Epidermal melanocyte (primary cell): Measurements from ENCODE around the gene IGFL1.
"Not testable (repeated sequence)": the region's sequence is repeated elsewhere in the genome, so short reads cannot be mapped to it uniquely, and the experiment has no call there.

ENCODE experiments used
- DNase-seq: peaks from one replicate; pipeline ENCODE4 v3.0.0; 2011; ENCODE audit warnings: low spot score; ENCODE audit not compliant: insufficient read length

Gene IGFL1

DNA sequence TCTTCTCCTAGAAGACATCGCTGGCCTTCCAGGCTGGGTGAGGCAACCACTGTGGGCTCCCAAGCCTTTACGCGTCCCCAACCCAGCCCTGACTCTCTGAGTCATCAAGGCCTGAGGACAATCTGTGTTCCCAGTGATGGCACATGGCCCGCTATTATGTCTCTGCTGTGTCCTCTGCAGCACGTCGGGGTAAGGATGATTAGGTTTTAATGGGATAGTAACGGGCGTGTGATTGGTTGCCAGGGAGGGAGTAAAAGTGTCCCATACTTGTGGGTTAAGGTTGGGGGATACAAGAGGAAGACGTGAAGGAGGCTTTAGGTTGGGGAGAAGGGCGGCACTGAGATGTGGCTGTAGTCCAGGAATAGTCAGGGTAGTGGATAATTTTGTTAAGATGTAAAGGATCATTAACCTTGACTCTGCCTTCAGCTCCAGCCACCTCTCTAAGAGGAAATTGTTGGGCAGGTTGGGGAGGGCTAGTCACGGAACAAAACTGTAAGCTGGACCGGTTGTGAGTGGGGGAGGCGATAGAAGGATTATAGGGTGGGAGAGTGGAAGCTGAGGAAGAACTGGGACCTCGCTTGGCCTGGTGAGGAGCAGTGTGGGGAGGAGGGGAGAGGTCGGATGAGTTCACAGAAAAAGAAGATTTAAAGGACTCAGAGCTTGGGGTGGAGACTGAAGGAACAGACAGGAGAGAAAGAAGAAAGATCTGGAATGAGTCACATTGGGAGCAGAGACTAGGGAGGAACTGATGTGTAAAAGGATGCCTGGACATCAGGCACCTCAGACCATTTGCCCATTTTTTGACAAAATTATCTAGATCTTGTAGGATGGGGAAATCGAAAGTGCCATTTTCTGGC, 27.9 kb upstream of the IGFL1 start:
- no peak for DNase-seq

DNA sequence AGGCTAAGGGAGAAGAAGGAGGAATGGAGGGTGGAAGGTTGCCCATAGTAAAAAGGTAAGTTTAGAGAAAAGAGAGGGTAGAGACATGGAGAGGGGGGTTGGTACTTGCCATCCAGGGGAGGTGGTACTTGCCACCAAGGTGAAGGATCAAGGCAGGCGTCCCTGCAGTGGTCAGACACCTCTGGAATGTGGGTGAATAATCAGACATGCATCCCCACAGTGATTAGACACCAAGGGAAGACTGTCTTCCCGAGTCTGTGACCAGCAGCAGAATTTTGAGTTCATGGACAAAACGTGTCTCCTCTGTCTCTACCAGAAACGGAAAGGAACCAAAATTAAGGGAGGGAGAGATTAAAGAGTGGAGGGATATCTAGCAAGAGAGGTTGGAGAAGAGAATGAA, 27.1 kb upstream of the IGFL1 start:
- DNase-seq: no peak

DNA sequence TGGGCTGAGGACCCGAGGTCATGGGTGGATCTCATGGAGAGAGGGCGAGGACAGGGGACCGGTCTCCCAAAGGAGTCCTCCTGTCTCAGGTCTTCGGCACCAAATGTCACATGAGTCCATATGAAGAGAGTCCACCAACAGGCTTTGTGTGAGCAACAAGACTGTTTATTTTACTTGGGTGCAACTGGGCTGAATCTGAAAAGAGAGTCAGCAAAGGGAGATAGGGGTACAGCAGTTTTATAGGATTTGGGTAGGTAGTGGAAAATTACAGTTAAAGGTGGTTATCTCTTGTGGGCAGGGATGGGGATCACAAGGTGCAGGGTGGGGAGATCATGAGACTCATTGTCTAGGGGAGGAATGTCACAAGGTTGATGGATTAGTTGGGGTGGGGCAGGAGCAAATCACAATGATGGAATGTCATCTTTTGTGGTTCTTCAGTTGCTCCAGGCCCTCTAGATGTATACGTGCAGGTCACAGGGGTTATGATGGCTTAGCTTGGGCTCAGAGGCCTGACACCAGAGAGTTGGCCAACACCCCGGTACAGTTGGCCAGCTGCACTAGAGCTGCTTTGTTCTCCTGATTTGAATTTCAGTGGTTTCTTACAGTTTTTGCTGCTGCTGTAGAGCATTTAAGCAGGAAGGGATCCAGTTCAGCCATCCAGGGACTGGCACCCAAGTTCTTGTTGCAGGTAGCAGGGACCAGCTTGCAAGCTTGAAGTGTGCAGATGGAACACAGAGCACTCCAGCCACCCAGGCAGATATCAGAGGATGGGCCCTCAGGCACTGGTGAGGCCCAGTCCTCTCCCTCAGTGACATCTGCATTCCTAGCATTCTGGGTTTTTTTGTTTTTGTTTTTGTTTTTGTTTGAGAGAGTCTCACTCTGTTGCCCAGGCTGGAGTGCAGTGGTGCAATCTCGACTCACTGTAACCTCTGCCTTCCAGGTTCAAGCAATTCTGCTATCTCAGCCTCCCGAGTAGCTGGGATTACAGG, 26.4 kb upstream of the IGFL1 start:
- DNase-seq: no peak

DNA sequence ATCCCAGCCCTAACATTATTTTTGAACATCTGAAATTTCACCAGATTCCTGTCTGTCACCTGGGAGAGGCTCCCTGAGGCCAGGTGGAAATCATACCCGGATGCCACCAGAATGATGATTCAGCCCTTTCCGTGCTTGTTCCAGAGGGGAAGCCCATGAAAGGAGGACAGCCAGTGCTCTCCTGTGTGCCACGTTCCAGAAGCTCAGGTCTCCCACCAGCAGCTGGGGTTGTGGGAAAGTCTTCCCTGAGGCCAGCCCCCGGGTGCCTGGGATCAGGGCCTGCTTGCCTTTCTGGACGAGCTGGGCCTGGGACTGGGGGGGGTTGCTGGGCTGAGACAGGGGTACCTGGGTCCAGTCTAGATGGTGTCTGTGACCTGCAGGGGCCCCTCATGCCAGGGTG, 25.5 kb upstream of the IGFL1 start:
- no peak for DNase-seq

DNA sequence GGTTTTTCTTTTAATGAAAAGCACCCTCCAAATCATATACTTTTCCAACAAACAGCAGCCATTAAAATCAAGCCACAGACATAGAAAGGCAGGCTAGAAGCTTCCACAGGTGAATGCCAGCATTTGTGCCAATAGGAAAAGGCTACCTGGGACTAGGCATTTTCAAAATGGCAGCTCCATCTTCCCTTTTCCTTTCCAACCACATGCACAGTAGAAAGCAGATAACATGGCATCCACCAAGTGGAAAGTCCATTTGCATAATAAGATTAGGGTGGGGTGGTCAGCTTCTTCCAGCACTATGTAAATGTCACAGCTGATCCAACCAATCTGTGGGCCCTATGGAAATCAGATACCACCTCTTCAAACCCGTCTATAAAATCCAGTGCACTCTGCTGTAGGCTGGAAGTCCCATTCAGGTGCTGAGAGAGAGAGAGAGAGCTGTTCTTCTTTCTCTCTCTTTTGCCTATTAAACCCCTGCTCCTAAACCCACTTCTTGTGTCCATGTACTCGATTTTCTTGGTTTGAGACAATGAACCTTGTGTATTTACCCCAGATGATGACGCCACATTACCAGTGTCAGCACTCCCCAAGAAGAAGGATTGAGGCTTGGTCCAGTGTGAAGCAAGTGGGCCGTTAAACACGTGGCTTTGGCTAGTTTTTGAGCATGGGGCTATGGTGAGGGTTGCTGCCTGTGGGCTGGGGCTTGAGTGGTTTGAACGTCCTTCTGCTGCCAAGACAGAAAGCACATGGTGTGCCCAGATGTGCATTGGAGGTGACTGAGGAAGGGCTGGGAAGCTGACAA, 24.2 kb upstream of the IGFL1 start:
- DNase-seq: no peak

DNA sequence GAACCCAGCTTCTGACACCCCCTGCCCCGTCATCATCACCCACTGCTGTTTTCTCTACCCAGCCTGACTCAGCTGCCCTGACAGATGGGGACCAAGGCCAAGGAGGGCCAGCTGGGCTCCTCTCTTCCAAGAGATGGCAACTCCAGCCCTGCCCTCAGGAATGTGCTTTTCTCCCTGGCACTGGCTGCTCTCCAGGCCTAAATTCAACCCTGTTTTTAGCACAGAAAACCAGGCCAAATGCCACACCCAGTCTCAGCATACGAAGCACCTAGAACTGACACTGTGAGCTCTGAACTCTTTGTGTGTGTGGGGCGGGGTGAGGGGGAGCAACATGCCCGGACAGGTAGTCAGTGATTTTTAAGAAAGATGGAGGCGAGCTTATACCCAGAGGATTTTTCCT, 23.4 kb upstream of the IGFL1 start:
- no peak for DNase-seq

DNA sequence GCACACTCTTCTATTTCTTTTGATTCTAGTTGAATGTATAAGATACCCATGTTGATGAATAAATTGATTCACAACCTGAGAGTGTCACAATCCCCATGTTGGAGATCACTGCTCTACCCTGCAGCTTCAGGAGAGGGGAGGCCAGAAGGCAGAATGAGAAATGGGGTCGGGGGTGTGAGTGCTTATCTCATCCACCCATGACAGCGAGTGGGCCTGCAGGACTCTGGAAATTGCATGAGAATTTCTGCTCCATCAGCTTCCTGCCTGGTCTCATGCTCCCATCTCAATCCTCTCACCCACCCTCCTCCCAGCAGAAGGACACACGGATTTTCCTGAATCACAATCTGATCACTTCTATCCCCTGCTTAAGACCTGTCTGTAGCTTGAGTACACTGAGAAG, 22.9 kb upstream of the IGFL1 start:
- DNase-seq: no peak

DNA sequence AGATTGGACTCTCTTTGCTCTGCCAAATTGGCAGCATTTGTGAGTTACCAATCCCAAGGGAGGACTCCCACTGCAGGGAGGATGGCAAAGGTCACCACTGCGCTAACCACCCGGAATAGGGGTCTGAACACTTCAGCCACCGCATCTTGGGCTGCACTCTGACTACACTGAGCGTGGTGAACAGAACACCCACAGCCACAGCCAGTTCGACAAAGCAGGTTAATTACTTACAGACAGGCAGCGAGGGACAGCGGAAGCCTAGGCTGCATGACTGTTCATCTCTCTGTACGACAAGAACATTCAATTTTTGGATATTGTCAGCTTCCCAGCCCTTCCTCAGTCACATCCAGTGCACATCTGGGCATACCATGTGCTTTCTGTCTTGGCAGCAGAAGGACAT, 21.7 kb upstream of the IGFL1 start:
- DNase-seq: not testable (repeated sequence)

DNA sequence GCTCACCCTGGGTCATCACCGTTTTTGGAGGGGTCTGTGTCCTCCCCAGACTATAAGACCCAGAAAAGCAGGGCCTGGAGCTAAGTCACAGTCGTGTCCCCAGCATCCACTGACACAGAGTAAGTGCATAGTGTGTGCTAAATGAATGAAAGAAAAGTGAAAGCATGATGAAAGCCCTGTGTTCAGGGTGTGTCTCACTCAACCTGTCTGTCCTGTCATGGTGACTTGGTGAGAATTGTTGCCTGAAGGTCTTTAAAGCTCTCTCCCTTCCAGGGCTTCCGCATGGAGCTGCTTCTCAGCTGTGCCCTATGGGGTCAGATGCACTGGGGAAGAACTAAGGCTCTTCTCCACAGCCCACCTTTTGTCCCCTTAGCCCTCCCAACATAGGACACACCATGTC, 20.5 kb upstream of the IGFL1 start:
- DNase-seq: no peak

DNA sequence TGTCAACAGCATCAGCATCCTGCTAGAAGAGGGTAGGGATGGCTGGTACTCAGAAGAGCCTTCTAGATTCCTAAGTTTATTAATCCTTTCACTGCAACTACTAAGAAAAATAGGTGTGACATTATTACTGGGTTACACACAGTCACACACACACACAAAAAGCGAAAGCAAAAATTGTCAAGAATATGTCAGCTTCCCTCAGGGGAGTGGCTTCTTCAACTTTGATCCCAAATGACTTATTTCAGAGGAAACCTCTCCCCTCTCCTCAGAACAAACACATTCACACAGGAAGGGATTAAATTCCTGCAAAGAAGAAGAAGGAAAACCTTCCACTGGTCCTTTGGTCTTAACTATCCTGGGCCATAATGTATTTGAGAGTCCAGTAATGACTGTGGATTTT, 20.1 kb upstream of the IGFL1 start:
- no peak for DNase-seq

DNA sequence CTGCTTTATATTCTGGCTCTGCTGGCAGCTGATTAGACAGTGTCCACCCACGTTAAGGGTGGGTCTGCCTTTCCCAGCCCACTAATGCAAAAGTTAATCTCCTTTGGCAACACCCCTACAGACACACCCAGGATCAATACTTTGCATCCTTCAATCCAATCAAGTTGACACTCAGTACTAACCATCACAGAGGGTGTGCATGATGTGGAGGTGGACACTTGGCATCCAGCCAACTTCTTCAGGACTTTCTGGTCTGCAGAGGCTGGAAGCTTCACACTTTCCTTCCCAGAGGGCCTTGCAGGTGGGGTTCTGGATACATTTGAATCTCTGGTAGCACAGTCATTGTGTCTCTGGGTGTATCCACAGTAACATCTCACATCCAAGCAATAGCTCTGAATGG, 18.9 kb upstream of the IGFL1 start:
- no peak for DNase-seq

DNA sequence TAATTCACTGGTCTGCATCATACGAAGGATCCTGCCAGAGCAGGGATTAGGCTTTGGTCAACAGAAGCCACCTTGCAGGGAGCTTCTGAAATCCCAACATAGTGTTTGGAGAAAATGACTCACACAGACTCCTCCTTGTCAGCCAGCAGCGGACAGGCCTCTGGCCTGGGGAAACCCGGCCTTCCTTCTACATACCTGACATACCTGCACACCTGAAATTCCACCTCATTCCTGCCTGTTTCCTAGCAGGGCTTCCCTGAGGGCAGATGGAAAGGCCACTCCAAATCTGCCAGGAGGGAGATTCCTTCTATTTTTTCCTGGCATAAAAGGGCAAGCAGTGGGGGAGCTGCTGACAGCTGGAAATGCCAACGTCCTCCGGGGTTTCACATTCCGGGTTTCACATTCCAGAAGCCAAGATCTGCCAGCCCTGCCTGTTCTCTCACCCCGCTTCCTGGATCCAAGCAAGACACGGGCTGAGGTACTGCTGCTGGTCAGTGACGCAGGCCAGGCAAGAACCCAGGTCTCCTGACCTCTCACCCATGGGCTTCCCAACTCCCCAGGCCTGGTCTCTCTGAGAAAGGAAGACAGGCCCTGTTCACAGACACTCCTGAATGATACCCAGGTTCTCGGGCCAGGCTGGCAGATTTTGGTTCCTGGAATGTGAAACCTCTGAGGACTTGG, 18.2 kb upstream of the IGFL1 start:
- no peak for DNase-seq

DNA sequence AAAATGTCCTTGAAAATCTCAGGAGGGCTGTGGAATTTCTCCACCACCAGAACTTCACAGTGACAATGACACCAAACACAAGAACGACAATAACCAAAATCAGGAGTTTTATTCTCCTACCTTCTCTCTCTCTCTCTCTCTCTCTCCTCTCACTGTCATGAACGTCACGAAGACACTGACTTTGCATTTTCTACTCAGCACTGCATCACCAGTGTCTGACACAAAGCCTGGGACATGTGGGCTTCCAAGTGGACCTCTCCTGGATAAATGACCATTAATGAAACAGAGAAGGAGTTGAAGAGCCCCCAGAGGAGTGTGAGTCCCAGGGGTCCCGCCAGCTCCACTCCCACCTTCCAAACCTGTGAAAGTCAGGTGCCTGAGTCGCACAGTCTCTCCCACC, 16.9 kb upstream of the IGFL1 start:
- DNase-seq: not testable (repeated sequence)

DNA sequence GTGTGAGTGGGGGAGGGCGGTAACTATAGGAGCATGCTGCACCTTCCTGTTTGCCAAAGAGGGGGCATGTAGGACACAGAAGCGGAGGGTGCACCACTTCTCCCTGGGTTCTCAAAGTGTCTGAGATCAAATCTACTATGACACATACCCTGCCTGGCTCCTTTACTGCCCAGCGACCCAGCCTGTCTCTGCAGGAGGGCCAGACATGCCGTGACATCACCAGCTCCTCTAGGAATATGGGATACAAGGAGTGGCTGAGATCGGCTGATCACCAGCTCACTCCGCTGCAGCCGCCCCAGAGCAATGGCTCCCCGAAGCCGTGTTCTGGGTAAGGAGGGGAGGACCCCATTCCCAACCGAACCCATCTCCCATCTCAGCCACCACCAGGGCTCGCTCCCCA, 16.4 kb upstream of the IGFL1 start:
- no peak for DNase-seq

DNA sequence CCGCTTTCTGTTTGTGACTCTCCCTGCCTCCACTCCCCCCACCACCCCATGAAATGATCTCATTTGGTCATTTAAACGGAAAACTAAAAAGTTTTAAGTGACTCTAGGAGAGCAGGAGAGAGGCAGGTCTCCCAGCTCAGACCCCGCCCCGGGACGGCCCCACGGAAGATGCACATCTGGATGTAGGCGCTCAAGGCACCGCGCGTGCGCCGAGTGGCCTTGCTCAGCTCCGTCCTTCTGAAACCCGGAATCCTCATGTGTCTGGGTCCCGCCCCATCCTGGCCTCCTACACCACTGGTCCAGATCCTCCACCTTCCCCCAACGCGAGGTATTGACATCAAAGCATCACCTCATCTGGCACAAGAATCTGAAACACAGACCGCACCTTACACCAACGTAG, 15.7 kb upstream of the IGFL1 start:
- no peak for DNase-seq

DNA sequence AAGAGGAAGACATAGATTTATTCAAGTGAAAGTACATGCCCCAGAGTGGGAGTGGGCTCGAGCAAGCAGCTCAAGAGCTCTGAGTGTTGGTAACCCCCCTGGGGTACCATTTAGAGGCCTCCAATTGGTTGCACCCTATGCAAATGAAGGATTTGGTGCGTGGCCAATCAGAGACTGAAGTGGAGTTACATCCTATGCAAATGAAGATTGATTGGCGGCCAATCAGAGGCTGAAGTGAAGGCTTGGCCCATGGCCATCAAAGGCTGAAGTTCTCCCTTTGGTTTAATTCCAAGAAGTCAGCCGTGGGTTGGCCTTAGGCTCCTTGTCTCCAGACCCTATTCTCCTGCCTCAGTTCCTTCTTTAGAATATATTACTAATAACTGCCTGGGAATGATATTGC, 12.9 kb upstream of the IGFL1 start:
- DNase-seq: no peak

DNA sequence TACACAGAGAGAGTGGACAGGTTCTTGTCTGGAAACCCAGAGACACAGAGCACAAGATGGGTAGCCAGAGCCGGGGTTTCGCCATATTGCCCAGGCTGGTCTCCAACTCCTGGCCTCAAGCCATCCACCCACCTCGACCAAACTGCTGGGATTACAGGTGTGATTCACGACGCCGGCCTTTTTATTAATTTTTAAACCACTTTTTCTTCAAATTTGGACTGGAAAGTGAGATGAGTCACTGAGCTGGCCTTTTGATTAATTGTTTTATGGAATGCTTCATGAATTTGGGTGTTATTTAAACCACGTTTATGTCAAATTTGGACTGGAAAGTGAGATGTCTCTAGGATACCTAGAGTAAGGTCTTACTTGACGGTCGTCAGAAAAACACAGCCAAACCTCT, 12.1 kb upstream of the IGFL1 start:
- DNase-seq: no peak

DNA sequence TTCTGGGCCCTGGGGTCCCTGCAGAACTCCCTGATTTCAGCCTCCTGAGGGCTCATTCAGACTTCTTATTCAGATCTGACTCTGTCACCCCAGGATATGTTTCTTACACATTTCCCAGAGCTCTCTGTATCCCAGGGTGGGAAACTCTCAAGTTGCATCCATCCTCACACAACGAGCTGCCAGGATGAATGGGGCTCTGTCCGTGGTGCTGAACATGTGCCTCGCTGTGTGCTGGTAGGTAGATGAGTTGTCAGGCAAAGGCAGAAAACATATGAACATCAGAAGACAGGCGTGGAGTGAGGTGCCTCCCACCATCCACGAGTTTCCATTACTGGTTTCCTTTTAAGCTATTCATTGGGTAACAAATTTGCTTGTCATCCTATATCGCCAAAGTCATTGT, 11.4 kb upstream of the IGFL1 start:
- DNase-seq: no peak

DNA sequence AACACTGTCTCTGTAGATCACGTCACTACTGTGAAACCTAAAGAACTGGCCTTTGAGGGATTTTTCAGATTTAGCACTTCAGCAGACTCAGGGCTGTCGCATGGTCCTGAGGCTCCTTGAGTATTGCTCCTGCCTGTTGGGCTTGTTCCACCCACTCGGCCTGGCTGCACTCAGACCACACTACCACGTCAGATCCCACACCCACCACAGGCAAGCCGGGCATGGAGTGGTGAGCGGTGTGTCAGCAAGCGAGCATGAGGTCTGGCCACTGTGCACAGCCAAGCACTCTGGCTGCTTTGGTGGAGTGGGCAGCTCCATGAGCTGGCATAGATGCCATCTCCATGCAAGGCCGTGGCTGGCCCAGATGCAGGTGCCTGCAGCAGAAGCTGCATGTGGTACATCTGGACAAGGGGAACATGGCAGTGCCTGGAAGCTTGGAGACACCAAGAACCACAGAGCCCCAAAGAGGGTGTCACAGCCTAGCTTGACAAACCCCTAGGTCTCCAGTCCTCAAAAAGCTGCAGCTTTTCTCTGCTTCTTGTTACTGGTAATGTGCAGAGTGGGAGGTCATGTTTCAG, 9.4 kb upstream of the IGFL1 start:
- DNase-seq: no peak

DNA sequence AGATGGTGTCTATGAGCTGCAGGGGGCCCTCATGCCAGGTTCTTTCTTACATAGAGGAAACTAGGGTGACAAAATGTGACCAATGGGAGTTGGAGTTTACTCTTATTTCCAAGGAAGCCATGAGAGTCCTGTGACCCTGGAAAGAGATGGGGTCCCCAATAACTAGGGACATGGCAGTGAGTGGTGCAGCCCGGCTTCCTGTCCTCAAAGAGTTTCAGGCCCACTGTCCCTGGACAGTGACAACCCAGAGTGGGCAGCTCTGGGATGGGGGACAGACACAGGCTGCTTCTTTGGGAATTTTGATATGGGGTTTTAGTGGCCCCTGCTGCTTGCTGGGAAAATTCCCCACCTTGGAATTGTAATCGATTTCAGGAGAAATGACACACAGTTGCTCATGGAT, 8.4 kb upstream of the IGFL1 start:
- no peak for DNase-seq
